ENCODE results near the gene PGF.
A peak's percentile ranks its signal among the peaks of the same experiment; 100 is the strongest.

PGF gene

GRCh38 chr14:74977901-74978385 lies 22.5 kb upstream of the PGF start:
- DNase-seq: no peak

- DNase-seq: no peak
Measured at GRCh38 chr14:74977164-74977900, 21.9 kb upstream of the PGF start.

- DNase-seq: no peak
Measured at GRCh38 chr14:74976264-74977113, 21.1 kb upstream of the PGF start.

GRCh38 chr14:74975059-74975810 lies 19.8 kb upstream of the PGF start:
- no peak for DNase-seq

GRCh38 chr14:74974364-74975058 lies 19.1 kb upstream of the PGF start:
- peak; percentile 2 for DNase-seq

GRCh38 chr14:74973905-74974363 lies 18.5 kb upstream of the PGF start:
- no peak for DNase-seq

- DNase-seq: no peak
Measured at GRCh38 chr14:74973003-74973653, 17.7 kb upstream of the PGF start.

- DNase-seq: no peak
Measured at GRCh38 chr14:74968811-74969210, 13.4 kb upstream of the PGF start.

- DNase-seq: no peak
Measured at GRCh38 chr14:74965486-74966153, 10.2 kb upstream of the PGF start.

GRCh38 chr14:74964787-74965485 lies 9.5 kb upstream of the PGF start:
- DNase-seq: no peak

- no peak for DNase-seq
Measured at GRCh38 chr14:74963705-74964271, 8.4 kb upstream of the PGF start.

GRCh38 chr14:74963178-74963704 lies 7.8 kb upstream of the PGF start:
- no peak for DNase-seq

- no peak for DNase-seq
Measured at GRCh38 chr14:74962493-74962892, 7.1 kb upstream of the PGF start.

- no peak for DNase-seq
Measured at GRCh38 chr14:74962046-74962445, 6.6 kb upstream of the PGF start.

GRCh38 chr14:74961238-74961911 lies 6.0 kb upstream of the PGF start:
- DNase-seq: no peak

- no peak for DNase-seq
Measured at GRCh38 chr14:74960736-74961135, 5.3 kb upstream of the PGF start.

GRCh38 chr14:74959596-74960180 lies 4.3 kb upstream of the PGF start:
- DNase-seq: no peak

- DNase-seq: no peak
Measured at GRCh38 chr14:74956280-74957072, 1.1 kb upstream of the PGF start.

GRCh38 chr14:74956027-74956279 lies 556 bp upstream of the PGF start:
- no peak for DNase-seq
